Activated CD4-positive, alpha-beta T cell treated with anti-CD3 and anti-CD28 coated beads, Interleukin-2, Interleukin-6, amounts not matched to agents 100 ng/mL and 50 ng/mL, durations not matched to agents 16 hours and 8 hours (primary cell): ENCODE data around the gene VAT1.
"Not testable (repeated sequence)": the region's sequence is repeated elsewhere in the genome, so short reads cannot be mapped to it uniquely, and the experiment has no call there.

Source experiments
- DNase-seq: peaks from one replicate; pipeline ENCODE4 v3.0.0-alpha.2; 2020

The VAT1 gene

GRCh38 chr17:43021741-43022512 is at the start of gene VAT1:
VAT1 (minus strand) TSS chr17:43022385; CDS start chr17:43022322, 63 bp downstream.
- peak; percentile 67 for DNase-seq

- no peak for DNase-seq
Observed at GRCh38 chr17:43070872-43071271, 48.7 kb upstream of the VAT1 start.

GRCh38 chr17:43070257-43070656 is 48.1 kb upstream of the VAT1 start:
- no peak for DNase-seq

GRCh38 chr17:43069368-43069898 is 47.2 kb upstream of the VAT1 start:
- DNase-seq, result no peak

GRCh38 chr17:43068570-43069367 is 46.6 kb upstream of the VAT1 start:
- DNase-seq, result no peak

- no peak for DNase-seq
Observed at GRCh38 chr17:43062984-43063638, 40.9 kb upstream of the VAT1 start.

- no peak for DNase-seq
Observed at GRCh38 chr17:43056051-43056450, 33.9 kb upstream of the VAT1 start.

GRCh38 chr17:43053008-43053407 is 30.8 kb upstream of the VAT1 start:
- not testable (repeated sequence) for DNase-seq

GRCh38 chr17:43051969-43052368 is 29.8 kb upstream of the VAT1 start:
- DNase-seq, result no peak

GRCh38 chr17:43044024-43044423 is 21.8 kb upstream of the VAT1 start:
- no peak for DNase-seq

- DNase-seq, result no peak
Observed at GRCh38 chr17:43043307-43043706, 21.1 kb upstream of the VAT1 start.

GRCh38 chr17:43042025-43042628 is 19.9 kb upstream of the VAT1 start:
- DNase-seq, result no peak

- no peak for DNase-seq
Observed at GRCh38 chr17:43040655-43041054, 18.5 kb upstream of the VAT1 start.

GRCh38 chr17:43039646-43040045 is 17.5 kb upstream of the VAT1 start:
- no peak for DNase-seq

- DNase-seq, result no peak
Observed at GRCh38 chr17:43034894-43035293, 12.7 kb upstream of the VAT1 start.

GRCh38 chr17:43033948-43034881 is 12.0 kb upstream of the VAT1 start:
- no peak for DNase-seq

- DNase-seq, result no peak
Observed at GRCh38 chr17:43031666-43032065, 9.5 kb upstream of the VAT1 start.

- DNase-seq, result no peak
Observed at GRCh38 chr17:43030137-43030767, 8.1 kb upstream of the VAT1 start.

- no peak for DNase-seq
Observed at GRCh38 chr17:43028221-43028861, 6.2 kb upstream of the VAT1 start.
